Adrenal gland (tissue), 12 donors: ENCODE data around the gene FEZF2. TPM values are rescaled to one million over a fixed set of nuclear protein-coding genes. Genes with fewer than 3 reads are reported as not detected.

Experiments
- DNase-seq, 7 donors: peaks; one replicate each; pipeline ENCODE4 v3.0.0-alpha.2; 2019 to 2020
- H3K27ac ChIP-seq, 5 donors: fragments of 200-600 bp; sonication (generic) in 4 of 5; 1 replicate in 3 of 5; 2 replicates in 2 of 5; pipeline versions ENCODE4 v1.5.1 to v1.8.0; 2016 to 2020; ENCODE audit warnings: mild to moderate bottlenecking in 1 of 5
- H3K27me3 ChIP-seq: fragments of 200-600 bp; 2 replicates; pipeline ENCODE4 v1.8.0; 2021
- H3K36me3 ChIP-seq, 2 donors: fragments of 200-600 bp; replicated peaks in 1 of 2; 1 replicate in 1 of 2; 2 replicates in 1 of 2; pipeline versions ENCODE4 v1.5.1 to v1.8.0; 2018 to 2022
- H3K4me1 ChIP-seq, 2 donors: fragments of 200-600 bp; replicated peaks in 1 of 2; 1 replicate in 1 of 2; 2 replicates in 1 of 2; pipeline versions ENCODE4 v1.5.1 to v1.8.0; 2018 to 2021
- H3K4me3 ChIP-seq, 4 donors: fragments of 200-600 bp; sonication (generic) in 3 of 4; one replicate each; pipeline ENCODE4 v1.5.1; 2016 to 2018
- H3K9me3 ChIP-seq, 3 donors: fragments of 200-600 bp; sonication (generic) in 1 of 3; replicated peaks in 1 of 3; 1 replicate in 2 of 3; 2 replicates in 1 of 3; pipeline versions ENCODE4 v1.5.1 to v1.8.0; 2016 to 2021
- CTCF ChIP-seq, 6 experiments: fragments of 450-650 bp in 4 of 6; fragments of 200-600 bp in 2 of 6; sonication (generic) in 1 of 6; IDR thresholded peaks; 1 replicate in 5 of 6; 2 replicates in 1 of 6; pipeline versions ENCODE4 v1.5.1 to v1.8.0; 2016 to 2021; ENCODE audit warnings: antibody characterized with exemption in 6 of 6, mild to moderate bottlenecking in 2 of 6, moderate library complexity in 1 of 6
- POLR2A ChIP-seq, 2 donors: fragments of 450-650 bp; IDR thresholded peaks; one replicate each; pipeline ENCODE4 v1.6.1; 2017; ENCODE audit warnings: antibody characterized with exemption in 2 of 2, mild to moderate bottlenecking in 2 of 2, moderate library complexity in 1 of 2
- WGBS, 4 donors: extraction: QIAGEN DNeasy Blood & Tissue Kit in 2 of 4; methylation state at CpG; one replicate each; pipeline versions ENCODE4 v1.1.5 to v1.1.7; 2013 to 2017; 5-methylcytosine and 5-hydroxymethylcytosine counted together
- intact Hi-C, 2 donors: fragments of 100-400 bp; cut with DNase I; formaldehyde crosslinking; loops; one replicate each; pipeline versions ENCODE4 v1.14.1 to v1.15.0; 2022 to 2023
- polyA plus RNA-seq, 3 donors: library from polyadenylated mRNA; stranded (reverse); fragments of 200-250 nt in 2 of 3; fragments of 350-450 nt in 1 of 3; fragmentation: Illumina TruSeq in 1 of 3; extraction: RNeasy Lipid Tissue Mini Kit (QIAGEN cat#74804) in 1 of 3; gene quantifications; one replicate each; pipeline ENCODE4 v1.2.3, GENCODE V29; 2013 to 2014
- total RNA-seq, 9 donors: library from RNA; depleted of rRNA in 4 of 9; stranded (reverse); fragments of >200 nt in 4 of 9; fragments of 120-200 nt in 1 of 9; fragmentation: NEBNext Ultra II Directional in 1 of 9; extraction: Animal tissue kit (Norgen Biotek cat#: 25700) in 1 of 9; gene quantifications; one replicate each; pipeline versions ENCODE4 v1.1.0 to v1.2.4, GENCODE V29; 2013 to 2023
- donor health status: healthy with polysubstance abuse.
- donor health status: Bipolar disorder and iron deficiency.
- donor health status: DM: yes; HTN: yes; CAD: no.
- donor health status: DM: no; HTN: no; CAD: no.
- donor health status: DM: no; HTN: no; CAD: no.
- donor health status: DM: yes; HTN: yes; CAD: no.

The FEZF2 gene
- total and polyA plus RNA-seq, 12 donors: not detected

GRCh38 chr3:62364191-62364590 is 9.2 kb downstream of the FEZF2 start:
- H3K4me1 ChIP-seq: peaks cover 0 to 11% of the 10 kb centered on the region in 2 donors
- DNase-seq: no peak
- no peak for TF ChIP-seq CTCF (IDR thresholded peaks at IDR 0.05)
- no peak for TF ChIP-seq POLR2A (IDR thresholded peaks at IDR 0.05)
- H3K36me3 ChIP-seq: no peaks in the 10 kb centered on the region
- H3K4me3 ChIP-seq: no peak overlapping the region
- H3K27me3 ChIP-seq: peaks cover 41% of the 10 kb centered on the region
- H3K9me3 ChIP-seq: no peaks in the 10 kb centered on the region
- H3K27ac ChIP-seq: no peak overlapping the region
- intact Hi-C loops: no loop called here

GRCh38 chr3:62363275-62363674 is 10.1 kb downstream of the FEZF2 start:
- intact Hi-C loops: no loop called here

GRCh38 chr3:62361824-62362223 is 11.5 kb downstream of the FEZF2 start:
- no peak for TF ChIP-seq POLR2A (IDR thresholded peaks at IDR 0.05)
- TF ChIP-seq CTCF (IDR thresholded peaks at IDR 0.05): no peak
- H3K27ac ChIP-seq: no peak overlapping the region
- H3K36me3 ChIP-seq: no peaks in the 10 kb centered on the region
- no peak overlapping the region for H3K4me3 ChIP-seq
- no peaks in the 10 kb centered on the region for H3K9me3 ChIP-seq
- H3K4me1 ChIP-seq: no peaks in the 10 kb centered on the region
- 50 to 63% (median 56%) methylated on average over 1 to 3 of the region's 3 CpGs for WGBS, 4 donors
- DNase-seq: no peak
- intact Hi-C loops: no loop called here
- H3K27me3 ChIP-seq: peaks cover 18% of the 10 kb centered on the region

More at GRCh38 chr3:62363275-62363674, 10.1 kb downstream of the FEZF2 start:
- no peak for DNase-seq
- Histone ChIP-seq H3K36me3 (no peaks in the 10 kb centered on the region), H3K27me3 (peaks cover 32% of the 10 kb centered on the region), H3K9me3 (no peaks in the 10 kb centered on the region), H3K4me3 (no peak overlapping the region), H3K4me1 (peaks cover 0 to 2% of the 10 kb centered on the region in 2 donors), H3K27ac (no peak overlapping the region)
- 79 to 84% (median 80%) methylated on average over 6 of the region's 6 CpGs for WGBS, 4 donors
- TF ChIP-seq POLR2A (IDR thresholded peaks at IDR 0.05) (no peak), CTCF (IDR thresholded peaks at IDR 0.05) (no peak)

- 89 to 92% (median 90%) methylated on average over 3 of the region's 3 CpGs for whole genome bisulfite sequencing, 4 donors
- no peaks in the 10 kb centered on the region for H3K9me3 ChIP-seq
These were observed 12.1 kb downstream of the FEZF2 start for GRCh38 chr3:62361261-62361660.

More at GRCh38 chr3:62361261-62361660, 12.1 kb downstream of the FEZF2 start:
- TF ChIP-seq CTCF (IDR thresholded peaks at IDR 0.05): no peak
- no peak for TF ChIP-seq POLR2A (IDR thresholded peaks at IDR 0.05)
- Histone ChIP-seq H3K36me3 (no peaks in the 10 kb centered on the region), H3K4me1 (no peaks in the 10 kb centered on the region), H3K27me3 (peaks cover 12% of the 10 kb centered on the region), H3K4me3 (no peak overlapping the region), H3K27ac (no peak overlapping the region)
- DNase-seq: no peak
- intact Hi-C loops: no loop called here
